Progenitor cell of endocrine pancreas (in vitro differentiated cells): ENCODE data around the gene STIMATE. TPM values are rescaled to one million over a fixed set of nuclear protein-coding genes. Genes with fewer than 3 reads are reported as not detected.

Experiments used
- DNase-seq: peaks from one replicate; pipeline ENCODE4 v3.0.0; 2021; ENCODE audit warnings: low spot score; ENCODE audit not compliant: unreplicated experiment
- H3K27ac Mint-ChIP-seq: 2 replicates; pipeline ENCODE4 v1.8.0; 2021; ENCODE audit warnings: mild to moderate bottlenecking, moderate library complexity, mixed read lengths
- H3K27me3 Mint-ChIP-seq: 2 replicates; pipeline ENCODE4 v1.8.0; 2021; ENCODE audit warnings: mixed read lengths
- H3K36me3 Mint-ChIP-seq: 2 replicates; pipeline ENCODE4 v1.8.0; 2022; ENCODE audit warnings: mixed read lengths; ENCODE audit not compliant: insufficient read depth
- H3K4me1 Mint-ChIP-seq: 2 replicates; pipeline ENCODE4 v1.8.0; 2021; ENCODE audit warnings: low read depth, mixed read lengths
- H3K4me3 Mint-ChIP-seq: 2 replicates; pipeline ENCODE4 v1.8.0; 2021; ENCODE audit warnings: low read depth, mild to moderate bottlenecking, moderate library complexity, mixed read lengths
- H3K9me3 Mint-ChIP-seq: 2 replicates; pipeline ENCODE4 v1.8.0; 2021; ENCODE audit warnings: low read depth, mixed read lengths
- CTCF ChIP-seq: fragments of 200-600 bp; sonication (generic); IDR thresholded peaks from one replicate; pipeline ENCODE4 v1.5.0; 2021; ENCODE audit warnings: antibody characterized with exemption, mild to moderate bottlenecking; ENCODE audit not compliant: unreplicated experiment
- total RNA-seq: library from RNA; stranded (reverse); gene quantifications from 2 replicates; pipeline ENCODE4 v1.2.1, GENCODE V29; 2021

STIMATE gene
- total RNA-seq, 1 donor from 2014 or later = 17.4 TPM

- no peak for TF ChIP-seq CTCF
- H3K27ac Mint-ChIP-seq = no peak overlapping the region
- H3K4me1 Mint-ChIP-seq = no peaks in the 10 kb centered on the region
- H3K27me3 Mint-ChIP-seq = no peaks in the 10 kb centered on the region
- H3K36me3 Mint-ChIP-seq = no peaks in the 10 kb centered on the region
- no peak for DNase-seq
- H3K4me3 Mint-ChIP-seq = no peak overlapping the region
- H3K9me3 Mint-ChIP-seq = no peaks in the 10 kb centered on the region
These were observed 18.3 kb downstream of the STIMATE start for GRCh38 chr3:52879090-52879489.

DNA sequence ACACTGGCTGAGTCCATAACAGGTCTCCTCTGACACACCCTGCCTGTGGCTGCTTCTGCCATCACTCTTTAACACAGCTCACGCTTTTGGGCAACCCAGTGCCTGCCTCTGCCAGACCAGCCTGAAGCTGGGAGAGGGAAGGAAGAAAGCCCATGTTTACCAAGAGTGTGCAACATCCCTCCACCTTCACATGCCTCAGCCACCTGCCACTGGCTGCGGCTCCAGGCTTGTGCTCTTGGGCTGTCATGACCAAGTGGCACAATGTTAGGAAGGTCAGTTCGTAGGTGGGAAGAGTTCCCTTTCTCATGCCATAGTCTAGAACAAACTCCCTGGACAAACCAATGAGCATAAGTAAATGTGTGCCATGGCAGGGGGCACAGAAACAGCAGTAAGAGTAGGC lies 20.3 kb downstream of the STIMATE start:
- TF ChIP-seq CTCF = no peak
- no peaks in the 10 kb centered on the region for H3K36me3 Mint-ChIP-seq
- no peaks in the 10 kb centered on the region for H3K27me3 Mint-ChIP-seq
- H3K9me3 Mint-ChIP-seq = no peaks in the 10 kb centered on the region
- no peak overlapping the region for H3K27ac Mint-ChIP-seq
- peaks cover 2% of the 10 kb centered on the region for H3K4me1 Mint-ChIP-seq
- DNase-seq = no peak
- no peak overlapping the region for H3K4me3 Mint-ChIP-seq

- no peaks in the 10 kb centered on the region for H3K27me3 Mint-ChIP-seq
- H3K36me3 Mint-ChIP-seq = no peaks in the 10 kb centered on the region
- no peak for TF ChIP-seq CTCF
- H3K4me3 Mint-ChIP-seq = no peak overlapping the region
- no peaks in the 10 kb centered on the region for H3K9me3 Mint-ChIP-seq
- peaks cover 4% of the 10 kb centered on the region for H3K4me1 Mint-ChIP-seq
- H3K27ac Mint-ChIP-seq = no peak overlapping the region
- DNase-seq = no peak
These were observed 22.3 kb downstream of the STIMATE start for GRCh38 chr3:52874864-52875587.

- TF ChIP-seq CTCF = no peak
- no peaks in the 10 kb centered on the region for H3K36me3 Mint-ChIP-seq
- no peak overlapping the region for H3K27ac Mint-ChIP-seq
These were observed 23.1 kb downstream of the STIMATE start for GRCh38 chr3:52874160-52874701.

GRCh38 chr3:52873433-52874159 lies 23.8 kb downstream of the STIMATE start:
- DNase-seq = no peak
- no peaks in the 10 kb centered on the region for H3K36me3 Mint-ChIP-seq

More at GRCh38 chr3:52874160-52874701, 23.1 kb downstream of the STIMATE start:
- Mint-ChIP-seq H3K27me3 (no peaks in the 10 kb centered on the region), H3K4me1 (peaks cover 4% of the 10 kb centered on the region), H3K9me3 (no peaks in the 10 kb centered on the region), H3K4me3 (no peak overlapping the region)
- no peak for DNase-seq

More at GRCh38 chr3:52873433-52874159, 23.8 kb downstream of the STIMATE start:
- Mint-ChIP-seq H3K4me3 (no peak overlapping the region), H3K27me3 (no peaks in the 10 kb centered on the region), H3K4me1 (peaks cover 4% of the 10 kb centered on the region), H3K9me3 (no peaks in the 10 kb centered on the region), H3K27ac (no peak overlapping the region)
- TF ChIP-seq CTCF = no peak
